GM10266 (cell line): ENCODE data around the gene DENND2A.
"Not testable (repeated sequence)": the region's sequence is repeated elsewhere in the genome, so short reads cannot be mapped to it uniquely, and the experiment has no call there.

Source experiments
- DNase-seq: peaks from one replicate; pipeline ENCODE4 v3.0.0; 2012; ENCODE audit errors: extremely low spot score
- CTCF ChIP-seq: IDR thresholded peaks from 2 replicates; pipeline ENCODE4 v1.5.1; 2012; ENCODE audit warnings: mild to moderate bottlenecking, low read depth; ENCODE audit not compliant: control insufficient read depth, insufficient read depth; ENCODE audit errors: missing control alignments

The DENND2A gene

GRCh38 chr7:140517546-140518369, 122.9 kb downstream of the DENND2A start:
- peak; percentile 73 for DNase-seq
- peak; percentile 84 for TF ChIP-seq CTCF

GRCh38 chr7:140512317-140513000, 128.2 kb downstream of the DENND2A start:
- TF ChIP-seq CTCF: no peak
- DNase-seq: no peak

- no peak for TF ChIP-seq CTCF
- no peak for DNase-seq
Observed at GRCh38 chr7:140509789-140510188, 130.8 kb downstream of the DENND2A start.

- DNase-seq: not testable (repeated sequence)
Observed at GRCh38 chr7:140507556-140507955, 133.1 kb downstream of the DENND2A start.

- TF ChIP-seq CTCF: no peak
- no peak for DNase-seq
Observed at GRCh38 chr7:140506788-140507464, 133.7 kb downstream of the DENND2A start.

GRCh38 chr7:140501966-140502365, 138.6 kb downstream of the DENND2A start:
- DNase-seq: no peak

GRCh38 chr7:140497807-140498206, 142.8 kb downstream of the DENND2A start:
- not testable (repeated sequence) for DNase-seq

More at GRCh38 chr7:140501966-140502365, 138.6 kb downstream of the DENND2A start:
- no peak for TF ChIP-seq CTCF

- no peak for DNase-seq
- TF ChIP-seq CTCF: no peak
Observed at GRCh38 chr7:140497241-140497769, 143.3 kb downstream of the DENND2A start.
